ENCODE results near the gene DYNC2I2. TPM values are rescaled to one million over a fixed set of nuclear protein-coding genes. Genes with fewer than 3 reads are reported as not detected.
A peak's percentile ranks its signal among the peaks of the same experiment; 100 is the strongest.
"Not testable (repeated sequence)": the region's sequence is repeated elsewhere in the genome, so short reads cannot be mapped to it uniquely, and the experiment has no call there.

The DYNC2I2 gene
- total and polyA plus RNA-seq, 5 donors from 2014 or later, result 2.3 to 10.2 (median 3.6) TPM

GRCh38 chr9:128654481-128654880 is 2.2 kb downstream of the DYNC2I2 start:
- Histone ChIP-seq H3K9me3 (ENCODE audit: control insufficient read depth in 2 of 2, low read length in 2 of 2) (no peaks in the 10 kb centered on the region), H3K27ac (ENCODE audit: insufficient read depth, low read length, poor library complexity, severe bottlenecking) (no peak overlapping the region), H3K36me3 (ENCODE audit: control insufficient read depth, insufficient read depth, low read length) (no peaks in the 10 kb centered on the region), H3K27me3 (ENCODE audit: control insufficient read depth, insufficient read depth, low read length) (no peaks in the 10 kb centered on the region), H3K4me3 (ENCODE audit: low read depth, low read length) (no peak overlapping the region), H3K4me1 (ENCODE audit: control insufficient read depth, insufficient read depth, low read length, poor library complexity, severe bottlenecking) (peaks cover 5% of the 10 kb centered on the region)
- Mint-ChIP-seq H3K9me3 (no peaks in the 10 kb centered on the region), H3K4me1 (peaks cover 3 to 9% (median 7%) of the 10 kb centered on the region in 4 donors), H3K4me3 (peak overlapping the region; percentile 40 to 89 (median 64)), H3K27ac (peak overlapping the region in 1 of 3 donors; percentile 74), H3K36me3 (no peaks in the 10 kb centered on the region), H3K27me3 (no peaks in the 10 kb centered on the region)
- no peak for ATAC-seq (ENCODE audit: low read depth in 2 of 2)
- DNase-seq, result no peak

GRCh38 chr9:128653908-128654307 is 2.7 kb downstream of the DYNC2I2 start:
- Histone ChIP-seq H3K4me3 (ENCODE audit: low read depth, low read length) (no peak overlapping the region), H3K27me3 (ENCODE audit: control insufficient read depth, insufficient read depth, low read length) (no peaks in the 10 kb centered on the region), H3K9me3 (ENCODE audit: control insufficient read depth in 2 of 2, low read length in 2 of 2) (no peaks in the 10 kb centered on the region), H3K27ac (ENCODE audit: insufficient read depth, low read length, poor library complexity, severe bottlenecking) (no peak overlapping the region), H3K4me1 (ENCODE audit: control insufficient read depth, insufficient read depth, low read length, poor library complexity, severe bottlenecking) (peaks cover 5% of the 10 kb centered on the region), H3K36me3 (ENCODE audit: control insufficient read depth, insufficient read depth, low read length) (no peaks in the 10 kb centered on the region)
- DNase-seq, result no peak
- H3K4me1 Mint-ChIP-seq, result peaks cover 3 to 9% (median 7%) of the 10 kb centered on the region in 4 donors
- H3K9me3 Mint-ChIP-seq, result no peaks in the 10 kb centered on the region
- H3K4me3 Mint-ChIP-seq, result peak overlapping the region in 2 of 4 donors; percentile 4 to 40
- ATAC-seq (ENCODE audit: low read depth in 2 of 2), result no peak
- H3K27me3 Mint-ChIP-seq, result no peaks in the 10 kb centered on the region
- H3K36me3 Mint-ChIP-seq, result no peaks in the 10 kb centered on the region
- H3K27ac Mint-ChIP-seq, result no peak overlapping the region

- DNase-seq, result no peak
- Mint-ChIP-seq H3K27me3 (no peaks in the 10 kb centered on the region), H3K27ac (no peak overlapping the region), H3K36me3 (no peaks in the 10 kb centered on the region), H3K9me3 (no peaks in the 10 kb centered on the region), H3K4me3 (no peak overlapping the region), H3K4me1 (peaks cover 0 to 3% (median 1%) of the 10 kb centered on the region in 4 donors)
- Histone ChIP-seq H3K9me3 (ENCODE audit: control insufficient read depth in 2 of 2, low read length in 2 of 2) (no peaks in the 10 kb centered on the region), H3K4me1 (ENCODE audit: control insufficient read depth, insufficient read depth, low read length, poor library complexity, severe bottlenecking) (peaks cover 5% of the 10 kb centered on the region), H3K27me3 (ENCODE audit: control insufficient read depth, insufficient read depth, low read length) (no peaks in the 10 kb centered on the region), H3K27ac (ENCODE audit: insufficient read depth, low read length, poor library complexity, severe bottlenecking) (no peak overlapping the region), H3K4me3 (ENCODE audit: low read depth, low read length) (no peak overlapping the region), H3K36me3 (ENCODE audit: control insufficient read depth, insufficient read depth, low read length) (no peaks in the 10 kb centered on the region)
- no peak for ATAC-seq (ENCODE audit: low read depth in 2 of 2)
Measured at GRCh38 chr9:128651798-128652197, 4.8 kb downstream of the DYNC2I2 start.

GRCh38 chr9:128648206-128648605 is 8.4 kb downstream of the DYNC2I2 start:
- not testable (repeated sequence) for H3K27me3 Mint-ChIP-seq; H3K36me3 ChIP-seq (ENCODE audit: control insufficient read depth, insufficient read depth, low read length); H3K9me3 Mint-ChIP-seq; H3K4me1 Mint-ChIP-seq; H3K4me3 ChIP-seq (ENCODE audit: low read depth, low read length); H3K36me3 Mint-ChIP-seq; H3K27me3 ChIP-seq (ENCODE audit: control insufficient read depth, insufficient read depth, low read length); H3K27ac Mint-ChIP-seq; H3K9me3 ChIP-seq (ENCODE audit: control insufficient read depth in 2 of 2, low read length in 2 of 2); H3K27ac ChIP-seq (ENCODE audit: insufficient read depth, low read length, poor library complexity, severe bottlenecking); H3K4me1 ChIP-seq (ENCODE audit: control insufficient read depth, insufficient read depth, low read length, poor library complexity, severe bottlenecking)
- H3K4me3 Mint-ChIP-seq, result peak overlapping the region in 2 of 4 donors; percentile 29 to 47
- ATAC-seq (ENCODE audit: low read depth in 2 of 2) (peak; percentile 83 to 87), DNase-seq (peak; percentile 49 to 72 (median 64))

- H3K36me3 ChIP-seq (ENCODE audit: control insufficient read depth, insufficient read depth, low read length), result no peaks in the 10 kb centered on the region
- DNase-seq, result no peak
- no peaks in the 10 kb centered on the region for H3K9me3 Mint-ChIP-seq
- H3K9me3 ChIP-seq (ENCODE audit: control insufficient read depth in 2 of 2, low read length in 2 of 2), result no peaks in the 10 kb centered on the region
- no peak overlapping the region for H3K27ac Mint-ChIP-seq
- no peak for ATAC-seq (ENCODE audit: low read depth in 2 of 2)
- H3K27ac ChIP-seq (ENCODE audit: insufficient read depth, low read length, poor library complexity, severe bottlenecking), result no peak overlapping the region
- no peak overlapping the region for H3K4me3 ChIP-seq (ENCODE audit: low read depth, low read length)
- H3K27me3 ChIP-seq (ENCODE audit: control insufficient read depth, insufficient read depth, low read length), result no peaks in the 10 kb centered on the region
- no peaks in the 10 kb centered on the region for H3K4me1 ChIP-seq (ENCODE audit: control insufficient read depth, insufficient read depth, low read length, poor library complexity, severe bottlenecking)
- no peaks in the 10 kb centered on the region for H3K4me1 Mint-ChIP-seq
- H3K36me3 Mint-ChIP-seq, result no peaks in the 10 kb centered on the region
- H3K27me3 Mint-ChIP-seq, result no peaks in the 10 kb centered on the region
- H3K4me3 Mint-ChIP-seq, result no peak overlapping the region
Measured at GRCh38 chr9:128643519-128644300, 12.9 kb downstream of the DYNC2I2 start.

GRCh38 chr9:128642675-128643245 is 13.9 kb downstream of the DYNC2I2 start:
- Mint-ChIP-seq H3K27ac (peak overlapping the region in 2 of 3 donors; percentile 11 to 86), H3K9me3 (no peaks in the 10 kb centered on the region), H3K4me1 (no peaks in the 10 kb centered on the region), H3K4me3 (no peak overlapping the region), H3K36me3 (no peaks in the 10 kb centered on the region), H3K27me3 (no peaks in the 10 kb centered on the region)
- H3K36me3 ChIP-seq (ENCODE audit: control insufficient read depth, insufficient read depth, low read length), result no peaks in the 10 kb centered on the region
- ATAC-seq (ENCODE audit: low read depth in 2 of 2) (no peak), DNase-seq (no peak)
- no peaks in the 10 kb centered on the region for H3K9me3 ChIP-seq (ENCODE audit: control insufficient read depth in 2 of 2, low read length in 2 of 2)
- no peaks in the 10 kb centered on the region for H3K4me1 ChIP-seq (ENCODE audit: control insufficient read depth, insufficient read depth, low read length, poor library complexity, severe bottlenecking)
- no peak overlapping the region for H3K27ac ChIP-seq (ENCODE audit: insufficient read depth, low read length, poor library complexity, severe bottlenecking)
- no peaks in the 10 kb centered on the region for H3K27me3 ChIP-seq (ENCODE audit: control insufficient read depth, insufficient read depth, low read length)
- H3K4me3 ChIP-seq (ENCODE audit: low read depth, low read length), result no peak overlapping the region

- Histone ChIP-seq H3K36me3 (ENCODE audit: control insufficient read depth, insufficient read depth, low read length) (no peaks in the 10 kb centered on the region), H3K9me3 (ENCODE audit: control insufficient read depth in 2 of 2, low read length in 2 of 2) (no peaks in the 10 kb centered on the region), H3K27me3 (ENCODE audit: control insufficient read depth, insufficient read depth, low read length) (no peaks in the 10 kb centered on the region), H3K4me3 (ENCODE audit: low read depth, low read length) (no peak overlapping the region), H3K4me1 (ENCODE audit: control insufficient read depth, insufficient read depth, low read length, poor library complexity, severe bottlenecking) (no peaks in the 10 kb centered on the region), H3K27ac (ENCODE audit: insufficient read depth, low read length, poor library complexity, severe bottlenecking) (no peak overlapping the region)
- H3K27ac Mint-ChIP-seq, result no peak overlapping the region
- H3K36me3 Mint-ChIP-seq, result no peaks in the 10 kb centered on the region
- ATAC-seq (ENCODE audit: low read depth in 2 of 2) (no peak), DNase-seq (no peak)
- no peaks in the 10 kb centered on the region for H3K27me3 Mint-ChIP-seq
- H3K4me1 Mint-ChIP-seq, result peaks cover 0 to 2% (median 0%) of the 10 kb centered on the region in 4 donors
- H3K9me3 Mint-ChIP-seq, result no peaks in the 10 kb centered on the region
- no peak overlapping the region for H3K4me3 Mint-ChIP-seq
Measured at GRCh38 chr9:128640603-128641002, 16.0 kb downstream of the DYNC2I2 start.

- Mint-ChIP-seq H3K4me1 (peaks cover 0 to 2% (median 0%) of the 10 kb centered on the region in 4 donors), H3K27ac (peak overlapping the region in 1 of 3 donors; percentile 36), H3K36me3 (no peaks in the 10 kb centered on the region), H3K4me3 (no peak overlapping the region), H3K9me3 (no peaks in the 10 kb centered on the region), H3K27me3 (no peaks in the 10 kb centered on the region)
- Histone ChIP-seq H3K4me1 (ENCODE audit: control insufficient read depth, insufficient read depth, low read length, poor library complexity, severe bottlenecking) (no peaks in the 10 kb centered on the region), H3K27ac (ENCODE audit: insufficient read depth, low read length, poor library complexity, severe bottlenecking) (no peak overlapping the region), H3K36me3 (ENCODE audit: control insufficient read depth, insufficient read depth, low read length) (peaks cover 8% of the 10 kb centered on the region), H3K4me3 (ENCODE audit: low read depth, low read length) (no peak overlapping the region), H3K27me3 (ENCODE audit: control insufficient read depth, insufficient read depth, low read length) (no peaks in the 10 kb centered on the region), H3K9me3 (ENCODE audit: control insufficient read depth in 2 of 2, low read length in 2 of 2) (no peaks in the 10 kb centered on the region)
- ATAC-seq (ENCODE audit: low read depth in 2 of 2), result no peak
- DNase-seq, result no peak
Measured at GRCh38 chr9:128638580-128638979, 18.1 kb downstream of the DYNC2I2 start.

Data from CD4-positive, CD25-positive, alpha-beta regulatory T cell (primary cell).